HG03045 (cell line): Measurements from ENCODE around the gene PPT2.
A peak's percentile ranks its signal among the peaks of the same experiment; 100 is the strongest.
"Not testable (repeated sequence)": the region's sequence is repeated elsewhere in the genome, so short reads cannot be mapped to it uniquely, and the experiment has no call there.

Source experiments
- ATAC-seq: cut with Tn5 transposase; IDR thresholded peaks from one replicate; pipeline ENCODE4 v1.9.1; 2021; ENCODE audit warnings: mild to moderate bottlenecking, moderate library complexity; ENCODE audit not compliant: unreplicated experiment

The PPT2 gene

DNA sequence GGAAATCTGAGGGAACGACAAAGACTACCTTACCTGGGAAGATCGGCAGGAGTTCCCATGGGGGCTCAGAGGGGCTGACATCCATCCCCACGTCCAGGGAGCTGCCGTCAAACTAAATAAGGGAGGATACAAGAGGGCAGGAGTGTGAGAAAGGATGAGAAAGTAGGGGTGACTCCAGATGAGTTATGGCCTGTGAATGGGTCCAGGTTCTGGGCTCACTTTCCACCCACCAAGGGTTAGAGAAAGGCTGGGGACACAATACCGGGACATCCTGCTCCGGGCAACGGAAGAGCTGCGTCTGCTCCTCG lies 26.6 kb upstream of the PPT2 start:
- ATAC-seq, result no peak

DNA sequence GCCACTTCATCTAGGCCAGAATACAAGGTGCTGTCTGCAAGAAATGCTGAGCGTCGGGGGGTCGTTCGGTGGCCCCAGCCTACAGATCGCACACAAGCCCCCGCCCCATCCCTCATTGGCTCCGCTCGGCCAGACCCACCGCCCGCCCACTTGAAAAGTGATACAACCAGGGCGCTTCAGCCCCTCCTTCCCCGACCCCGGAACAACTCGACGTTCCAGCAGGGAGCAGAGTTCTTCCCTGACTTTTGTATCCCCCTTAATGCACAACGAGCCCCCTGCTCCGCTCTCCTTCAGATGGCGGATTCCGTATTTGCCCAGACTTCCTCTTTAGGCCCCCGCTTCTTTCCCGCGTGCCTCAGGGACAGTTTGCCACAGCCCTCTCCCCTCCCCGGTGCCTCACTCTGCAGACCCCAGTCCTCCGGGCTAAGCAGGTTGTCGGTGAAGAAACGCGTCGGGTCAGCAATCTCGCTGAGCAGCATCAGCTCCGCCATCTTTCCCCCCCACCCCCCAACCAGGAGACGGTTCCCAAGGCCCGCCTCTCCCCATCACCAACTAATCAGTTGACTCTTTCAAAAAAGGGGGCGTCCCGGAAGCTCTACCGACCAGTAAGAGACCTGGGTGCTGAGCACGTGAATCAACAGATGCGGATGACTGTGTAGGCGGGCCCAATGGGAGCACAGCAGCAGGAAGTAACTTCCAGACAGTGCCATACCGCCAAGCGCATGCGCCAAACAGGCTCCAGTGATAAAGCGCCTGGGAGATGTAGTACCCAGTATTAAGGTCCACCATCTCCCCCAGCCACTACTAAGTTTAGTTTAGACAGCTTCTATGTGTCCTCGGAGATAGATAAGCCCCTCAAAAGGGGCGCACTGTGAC lies 26.0 kb upstream of the PPT2 start, which contains the start of gene ATF6B:
TSS of gene ATF6B (minus strand) at position 530 of the 876 bp plus-strand sequence. CDS start at position 491, 39 bp downstream.
- peak; percentile 87 for ATAC-seq

DNA sequence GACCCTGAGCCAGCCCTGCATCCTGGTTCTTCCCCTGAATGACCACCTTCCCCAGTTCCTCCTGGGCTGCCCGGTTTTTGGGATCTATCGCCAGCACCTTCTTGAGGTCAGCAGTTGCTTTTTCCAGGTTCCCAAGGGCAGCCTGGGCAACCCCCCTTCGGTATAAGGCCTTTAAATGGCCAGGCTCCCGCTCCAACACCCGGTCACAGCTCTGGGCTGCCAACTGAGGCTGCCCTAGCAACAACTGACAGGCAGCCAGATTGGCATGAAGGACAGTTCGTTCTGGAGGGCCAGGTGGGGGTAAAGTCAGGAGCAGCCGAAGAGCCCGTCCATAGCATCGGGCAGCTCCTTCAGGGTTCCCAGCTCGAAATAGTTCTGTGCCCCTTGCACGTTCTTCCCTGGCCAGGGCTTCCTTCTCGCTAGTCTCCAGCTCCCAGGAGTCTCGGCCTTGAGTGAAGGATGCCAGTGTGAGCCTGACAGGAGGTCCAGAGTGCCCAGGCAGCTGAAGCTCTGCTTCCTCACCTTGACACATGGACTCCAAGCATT lies 25.1 kb upstream of the PPT2 start:
- ATAC-seq, result no peak

DNA sequence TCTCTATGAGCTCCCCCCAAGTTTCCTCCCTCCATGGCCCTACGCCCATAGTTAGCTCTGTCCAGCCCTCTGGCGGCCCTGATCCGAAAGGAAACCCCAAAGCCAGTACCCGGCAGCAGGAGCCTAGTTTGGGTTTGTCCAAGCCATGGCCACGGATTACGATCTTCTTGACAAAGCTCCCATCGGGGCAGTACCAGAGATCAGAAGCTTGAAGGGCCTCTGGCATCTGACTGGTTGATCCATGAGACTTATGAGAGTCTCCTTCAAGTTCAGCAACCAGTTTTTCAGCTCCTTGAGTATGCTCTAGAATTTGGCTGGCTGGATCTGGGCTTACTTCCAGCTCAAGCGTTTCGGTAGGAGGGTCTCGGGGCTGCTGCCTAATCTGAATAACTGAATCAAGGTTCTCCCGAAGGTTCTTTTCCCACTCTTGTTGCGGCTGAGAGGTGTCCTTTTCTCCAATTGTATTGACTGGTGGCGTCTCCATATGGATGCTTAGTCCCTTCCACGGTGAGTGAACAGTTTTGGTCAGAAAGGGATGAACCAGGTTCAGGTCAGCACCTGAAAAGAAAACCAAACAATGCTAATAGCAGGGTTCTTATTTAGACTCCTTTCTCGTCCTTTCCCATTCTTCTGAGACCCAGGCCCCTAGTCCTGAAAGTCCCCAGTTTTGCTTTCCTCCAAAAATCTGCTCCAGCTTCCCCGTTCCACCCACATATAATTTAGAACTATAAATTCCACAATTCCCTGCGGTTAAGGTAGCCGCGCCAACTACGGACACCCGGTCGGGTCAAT lies 24.4 kb upstream of the PPT2 start:
- no peak for ATAC-seq

DNA sequence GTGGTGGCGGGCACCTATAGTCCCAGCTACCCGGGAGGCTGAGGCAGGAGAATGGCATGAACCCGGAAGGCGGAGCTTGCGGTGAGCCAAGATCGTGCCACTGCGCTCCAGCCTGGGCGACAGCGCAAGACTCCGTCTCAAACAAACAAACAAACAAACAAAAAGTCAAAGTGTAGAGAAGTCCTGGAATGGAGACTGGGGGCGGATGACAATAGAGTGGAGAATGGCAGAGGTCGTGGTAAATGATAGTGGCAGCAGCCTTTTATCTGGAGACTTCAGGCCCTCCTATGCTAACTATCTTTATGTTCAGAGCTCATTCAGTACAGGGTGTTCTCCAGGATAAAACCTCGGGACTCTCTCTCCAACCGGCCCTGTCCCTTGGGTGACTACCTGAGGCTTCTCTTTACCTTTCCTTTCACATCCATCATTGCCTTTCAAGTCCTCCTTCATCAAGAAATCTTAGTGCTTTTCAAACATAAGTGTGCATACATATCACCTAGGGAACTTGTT lies 22.4 kb upstream of the PPT2 start:
- no peak for ATAC-seq

DNA sequence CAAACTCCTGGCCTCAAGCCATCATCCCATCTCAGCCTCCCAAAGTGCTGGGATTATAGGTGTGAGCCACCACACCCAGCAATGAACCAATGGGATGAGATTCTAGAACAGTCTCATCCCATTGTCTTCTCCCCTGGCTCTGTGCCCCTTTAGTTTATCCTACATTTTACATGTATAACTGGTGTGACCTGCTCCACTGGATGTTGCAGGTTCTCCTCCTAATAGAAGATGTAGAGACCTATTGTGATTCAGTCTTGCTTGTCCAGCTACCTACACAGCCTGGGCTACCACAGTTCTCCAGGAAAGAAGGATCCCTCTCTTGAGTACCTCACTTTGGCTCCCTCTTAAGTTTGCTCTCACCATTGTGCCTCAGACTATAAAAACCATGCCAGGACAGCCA lies 21.8 kb upstream of the PPT2 start:
- ATAC-seq, result no peak

DNA sequence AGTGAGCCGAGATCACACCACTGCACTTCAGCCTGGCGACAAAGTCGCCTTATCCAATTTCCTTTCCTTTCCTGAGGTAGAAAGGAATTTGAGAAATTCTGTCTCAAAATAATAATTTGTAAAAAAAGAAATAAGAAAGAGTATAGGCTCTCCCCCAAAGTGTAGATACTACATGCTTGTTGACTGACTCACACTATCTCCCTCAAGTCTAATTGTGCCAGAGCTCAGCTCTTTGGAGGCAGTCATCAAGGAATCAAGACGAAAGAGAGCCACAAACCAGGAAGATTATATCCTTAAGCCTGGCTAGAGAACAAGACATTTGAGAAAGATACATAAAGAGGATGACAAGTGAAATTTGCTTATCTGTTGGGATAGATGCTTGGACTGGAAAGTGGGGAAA lies 20.2 kb upstream of the PPT2 start:
- no peak for ATAC-seq

DNA sequence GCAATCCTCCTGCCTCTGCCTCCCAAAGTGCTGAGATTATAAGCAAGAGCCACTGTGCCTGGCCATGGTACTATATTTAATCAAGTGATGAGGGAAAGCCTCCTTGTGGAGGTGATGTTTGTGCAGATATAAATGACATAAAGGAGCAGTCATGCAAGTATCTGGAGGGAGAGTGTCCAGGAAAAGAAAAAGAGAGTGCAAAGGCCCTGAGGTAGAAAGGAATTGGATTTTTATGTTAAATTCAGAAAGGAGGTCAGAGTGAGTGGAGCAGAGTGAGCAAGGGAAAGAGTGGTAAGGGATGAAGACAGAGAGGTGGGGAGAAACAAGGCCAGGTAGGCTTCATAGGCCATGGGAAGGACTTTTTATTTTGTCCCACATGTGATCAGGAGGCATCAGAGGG lies 16.5 kb upstream of the PPT2 start:
- no peak for ATAC-seq

DNA sequence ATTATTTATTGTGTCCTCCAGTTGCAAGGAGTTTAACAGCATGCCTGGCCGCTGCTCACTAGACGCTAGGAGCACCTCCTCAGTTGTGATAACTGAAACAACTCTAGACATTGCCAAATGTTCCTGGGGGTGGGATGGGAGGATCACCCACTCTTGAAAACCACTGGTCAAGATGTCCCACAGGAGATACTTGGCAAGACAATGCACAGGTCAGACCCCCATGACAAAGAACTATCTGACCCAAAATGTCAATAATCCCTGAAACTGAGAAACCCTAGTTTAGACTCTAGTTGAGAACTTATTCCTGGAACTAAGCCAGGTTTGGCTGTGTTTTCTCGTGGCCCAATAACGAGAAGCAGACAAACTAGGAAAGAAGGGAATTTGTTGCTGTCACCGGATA lies 14.4 kb upstream of the PPT2 start:
- no peak for ATAC-seq

DNA sequence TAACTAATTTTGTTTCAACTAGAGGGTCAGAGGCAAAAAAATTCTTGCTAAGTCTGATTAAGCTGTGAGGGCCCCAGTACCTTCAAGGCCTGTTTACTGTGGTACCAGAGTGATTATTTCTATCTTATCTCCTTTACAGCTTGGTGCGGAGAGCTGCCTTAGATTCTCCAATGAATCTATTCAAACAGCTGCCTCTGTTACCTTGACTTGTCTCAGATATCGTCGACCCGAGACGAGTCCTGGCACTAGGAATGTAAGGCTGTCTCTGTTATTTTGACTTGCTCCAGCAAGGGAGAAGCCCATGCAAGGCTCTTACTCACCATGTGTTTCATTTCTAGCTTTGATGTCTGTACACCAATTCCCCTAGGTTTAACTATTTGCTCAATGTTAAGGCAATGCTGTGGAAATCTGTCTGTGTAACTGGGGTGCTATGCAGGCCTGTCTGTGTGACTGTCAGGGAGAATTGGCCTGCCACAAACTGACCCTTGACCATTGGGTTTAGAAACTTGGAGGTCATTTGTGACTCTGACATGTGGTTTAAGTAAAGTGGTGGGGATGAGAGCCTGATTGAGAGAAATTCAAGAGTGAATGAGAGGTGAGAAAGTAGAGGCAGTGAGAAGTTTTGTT lies 13.4 kb upstream of the PPT2 start:
- ATAC-seq, result no peak

DNA sequence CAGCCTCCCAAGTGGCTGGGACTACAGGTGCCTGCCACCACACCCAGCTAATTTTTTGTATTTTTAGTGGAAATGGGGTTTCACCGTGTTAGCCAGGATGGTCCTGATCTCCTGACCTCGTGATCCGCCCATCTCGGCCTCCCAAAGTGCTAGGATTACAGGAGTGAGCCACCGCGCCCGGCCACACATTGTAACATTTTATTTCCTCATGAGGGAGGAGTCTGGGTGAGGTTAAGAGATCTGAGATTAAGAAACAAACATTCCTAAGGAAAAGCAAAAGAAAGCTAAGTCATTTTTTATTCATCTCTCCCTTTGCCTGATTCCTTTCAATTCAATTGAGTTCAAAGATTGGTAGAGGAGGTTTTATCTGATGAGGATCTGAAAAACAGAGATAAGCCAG lies 9.7 kb upstream of the PPT2 start:
- ATAC-seq, result not testable (repeated sequence)

DNA sequence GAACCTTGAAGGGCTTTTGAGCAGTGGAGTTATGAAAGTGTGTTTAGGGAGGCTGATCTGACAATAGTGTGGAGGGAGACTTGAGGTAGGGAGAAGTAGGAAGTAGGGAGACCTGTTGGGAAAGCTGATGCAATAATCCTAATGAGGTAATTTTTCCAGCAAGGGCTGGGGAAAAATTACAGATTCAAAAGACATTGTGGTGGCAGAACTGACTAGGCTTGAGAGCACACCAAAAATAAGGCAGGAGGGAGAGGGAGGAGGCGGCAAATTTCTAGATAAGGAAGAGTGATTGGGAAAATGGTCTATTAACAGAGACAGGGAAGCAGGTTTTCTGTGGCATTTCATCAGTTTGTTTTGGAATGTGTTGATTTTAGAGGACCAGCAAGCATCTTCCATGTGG lies 7.7 kb upstream of the PPT2 start:
- no peak for ATAC-seq

DNA sequence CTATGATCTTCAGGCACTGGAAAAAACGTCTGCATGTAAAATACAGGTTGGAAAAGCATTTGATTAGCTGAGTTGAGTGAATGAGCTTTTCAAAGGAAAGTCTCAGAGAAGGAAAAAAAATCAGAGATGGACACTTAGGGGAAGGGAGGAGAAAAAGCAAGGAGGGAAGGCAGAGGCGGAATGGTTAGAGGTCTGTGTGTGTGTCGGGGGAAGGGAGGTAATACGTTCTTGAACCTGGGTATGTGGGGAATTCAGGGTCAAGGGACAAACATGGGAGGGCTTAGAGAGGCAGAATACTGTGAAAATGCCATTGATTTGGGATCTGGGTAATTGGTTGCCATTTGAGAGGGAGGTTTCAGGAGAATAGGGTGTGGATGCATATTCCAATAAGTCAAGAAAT lies 7.3 kb upstream of the PPT2 start:
- no peak for ATAC-seq

DNA sequence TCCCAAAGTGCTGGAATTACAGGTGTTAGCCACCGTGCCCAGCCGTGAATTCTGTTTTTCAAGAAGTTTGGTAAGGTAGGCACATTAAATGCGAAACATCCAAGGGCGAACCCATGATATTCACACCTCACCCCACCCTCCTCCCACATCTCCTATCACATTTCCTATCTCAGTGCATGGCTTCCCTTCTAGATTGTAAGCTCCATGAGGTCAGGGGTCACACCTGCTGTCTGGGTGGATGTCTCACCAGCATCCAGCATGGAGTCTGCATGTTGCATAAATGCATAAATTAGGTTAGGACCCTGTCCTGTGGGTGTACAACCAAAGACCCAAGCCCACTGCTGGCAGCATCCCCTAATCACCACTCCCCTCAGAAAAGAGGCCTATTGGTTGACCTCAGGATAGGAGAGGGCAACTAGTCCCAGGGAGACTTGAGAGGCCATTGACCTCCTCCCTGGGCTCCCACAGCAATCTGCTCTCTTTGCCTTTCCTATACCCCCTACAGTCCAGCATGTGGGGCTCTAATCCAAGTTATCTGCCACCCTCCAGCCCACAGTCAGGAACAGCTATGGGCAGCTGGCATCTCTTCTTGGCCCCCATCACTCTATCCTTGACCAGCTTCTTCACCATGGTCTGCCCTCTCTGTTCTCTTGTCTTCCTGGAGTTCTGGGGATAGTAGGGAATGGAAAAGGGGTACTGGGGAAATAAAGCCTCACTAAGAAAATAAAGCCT lies 6.4 kb upstream of the PPT2 start:
- no peak for ATAC-seq

DNA sequence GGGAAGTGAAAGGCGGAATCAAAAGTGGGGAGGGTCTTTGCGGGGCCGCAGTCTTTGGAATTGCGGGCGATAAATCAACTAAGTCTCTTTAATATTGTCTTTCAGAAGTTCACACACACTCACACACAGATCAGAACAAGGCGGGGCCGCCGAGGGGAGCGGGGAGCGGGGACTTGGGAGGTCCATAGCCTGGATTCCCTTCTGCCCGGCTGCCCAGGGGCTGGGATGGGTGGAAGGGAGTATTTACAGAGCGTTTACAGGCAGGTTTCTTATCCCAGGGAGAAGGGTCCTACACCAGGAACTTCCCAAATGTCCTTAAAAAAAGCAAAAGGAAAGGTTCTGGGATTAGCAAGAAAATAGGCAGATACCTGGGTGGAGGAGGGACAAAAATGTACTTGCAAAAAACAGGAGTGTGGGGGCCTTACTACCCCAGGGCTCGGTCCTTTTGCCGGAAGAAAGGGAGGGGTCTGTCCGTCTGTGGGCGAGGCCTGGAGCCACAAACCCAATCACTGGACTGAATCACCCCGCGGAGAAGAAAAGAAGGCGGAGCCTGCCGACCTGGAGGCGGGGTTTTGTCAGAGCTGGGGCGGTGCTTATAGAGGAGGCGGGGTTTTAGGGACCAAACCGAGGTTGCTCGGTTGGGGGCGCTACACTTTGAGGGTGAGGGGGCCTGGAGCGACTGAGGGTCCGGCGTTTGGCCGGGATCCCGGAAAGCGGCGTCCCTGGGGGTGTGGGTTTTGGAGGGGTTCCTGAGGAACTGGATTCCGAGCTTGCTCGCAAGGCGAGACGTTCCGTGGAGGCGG lies 5.5 kb upstream of the PPT2 start:
- ATAC-seq, result no peak

DNA sequence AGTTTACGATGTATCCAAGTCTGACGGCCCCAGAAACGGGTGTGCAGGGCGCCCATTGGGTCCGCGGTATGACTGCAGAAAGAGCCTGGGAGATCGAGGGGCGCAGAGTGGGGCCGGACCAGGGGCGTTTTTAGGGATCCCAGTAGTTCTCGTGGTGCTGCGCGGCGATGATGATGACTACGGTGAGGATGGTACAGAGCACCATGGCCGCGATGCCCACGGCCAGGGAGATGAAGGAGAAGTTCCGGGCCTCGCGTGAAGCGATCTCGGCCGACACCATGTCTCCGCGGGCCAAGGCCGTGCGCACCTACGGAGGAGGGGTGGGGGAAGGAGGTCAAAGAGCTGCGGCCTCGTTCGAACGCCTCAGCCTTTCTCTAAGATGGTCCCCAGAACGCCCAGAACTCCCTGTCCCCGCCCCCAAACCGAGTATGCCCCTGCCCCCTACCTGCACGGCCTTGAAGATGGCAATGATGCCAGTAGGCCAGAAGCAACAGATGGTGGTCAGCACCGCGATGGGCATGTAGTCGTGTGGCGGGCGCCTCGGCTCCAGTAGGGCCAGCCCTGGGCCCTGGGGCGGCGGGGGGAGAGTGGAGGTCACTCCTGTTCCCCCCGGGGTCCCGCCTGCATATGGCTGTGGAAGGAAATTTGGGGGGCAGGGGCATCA lies 4.7 kb upstream of the PPT2 start:
- no peak for ATAC-seq

DNA sequence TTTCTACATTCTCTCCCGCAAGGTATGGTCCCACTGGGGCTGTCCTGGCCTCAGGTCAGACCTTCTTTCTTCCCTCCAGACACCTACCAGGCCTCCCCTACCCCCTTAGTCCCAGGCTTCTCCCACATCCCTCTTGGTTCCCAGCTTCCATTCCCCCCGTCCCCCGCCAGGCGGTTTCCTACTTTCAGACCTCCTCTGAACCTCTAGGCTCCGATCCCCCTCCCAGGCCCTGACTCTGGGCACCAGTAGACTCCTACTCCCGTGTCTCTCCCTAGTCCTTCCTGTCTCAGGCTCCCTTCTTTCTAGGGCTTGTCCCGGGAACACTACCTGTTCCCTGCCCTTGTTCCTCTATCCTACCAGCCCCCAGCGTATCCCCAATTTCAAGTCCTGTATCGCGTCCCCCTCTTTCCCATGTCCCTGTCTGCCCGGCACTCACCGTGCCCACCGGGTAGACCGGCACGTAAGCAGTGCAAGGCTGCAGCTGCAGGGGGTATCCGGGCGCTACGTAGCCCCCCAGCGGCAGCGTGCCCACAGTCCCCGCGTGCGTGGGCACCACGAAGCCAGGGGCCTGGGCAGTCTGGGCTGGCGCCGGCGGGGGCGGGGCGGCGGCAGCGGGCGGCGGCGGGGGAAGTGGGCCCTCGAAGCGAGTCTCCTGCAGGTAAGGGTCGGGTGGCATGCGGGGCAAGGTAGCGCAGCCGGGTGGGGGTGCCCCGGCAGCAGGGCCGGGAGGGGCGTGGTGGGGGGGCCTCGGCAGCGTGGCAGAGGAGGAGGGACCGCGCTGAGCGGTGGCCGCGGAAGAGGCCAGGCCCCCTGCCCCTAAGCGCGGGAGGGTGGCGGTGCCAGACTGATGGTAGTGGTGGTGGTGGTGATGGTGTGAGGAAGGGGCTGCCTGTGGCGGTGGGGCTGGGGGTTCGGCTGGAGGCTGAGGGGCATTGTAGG lies 3.7 kb upstream of the PPT2 start:
- no peak for ATAC-seq

DNA sequence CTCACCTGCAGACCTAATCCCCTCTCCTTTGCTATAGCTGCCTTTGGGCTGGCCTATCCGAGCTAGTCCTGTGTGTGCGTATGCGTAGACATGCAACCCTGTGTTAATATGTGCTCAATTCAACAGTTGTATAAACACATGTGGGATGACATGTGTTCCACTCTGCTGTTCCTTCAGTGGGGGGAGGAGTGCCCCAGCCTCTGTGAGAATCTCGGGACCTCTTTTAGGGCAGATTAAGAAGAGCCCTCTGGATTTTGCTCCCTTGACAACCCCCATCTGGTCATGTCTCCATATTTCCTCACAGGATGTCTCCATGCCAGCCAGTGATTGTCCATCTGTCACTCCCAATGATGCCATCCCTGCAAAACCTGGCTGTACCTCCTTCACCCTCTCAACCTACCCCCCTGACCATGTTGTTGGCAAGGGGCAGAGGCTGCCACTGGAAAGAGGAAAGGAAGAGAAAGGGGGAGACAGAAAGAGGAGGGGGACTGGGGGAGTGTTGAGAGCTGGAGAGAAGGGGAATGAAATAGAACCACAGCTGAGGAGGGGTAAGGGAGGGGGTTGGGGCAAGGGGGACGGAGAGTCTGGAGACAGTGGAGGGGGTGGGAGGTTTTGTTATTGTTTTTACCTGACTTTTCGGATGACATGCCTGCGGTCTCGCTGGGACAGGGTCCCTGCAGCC lies 2.6 kb upstream of the PPT2 start:
- no peak for ATAC-seq
